Esophagus squamous epithelium (tissue), 5 donors: ENCODE results near the gene ATG4B. TPM values are rescaled to one million over a fixed set of nuclear protein-coding genes. Genes with fewer than 3 reads are reported as not detected.

ENCODE experiments used
- DNase-seq: peaks from one replicate; lab custom pipeline; 2025; lab: John Stamatoyannopoulos, UW
- H3K27ac ChIP-seq, 4 donors: fragments of 200-600 bp; sonication (generic); one replicate each; pipeline ENCODE4 v1.5.1; 2016 to 2019; ENCODE audit warnings: mild to moderate bottlenecking in 1 of 4
- H3K27me3 ChIP-seq, 4 donors: fragments of 200-600 bp; sonication (generic); 1 replicate in 3 of 4; 2 replicates in 1 of 4; pipeline versions ENCODE4 v1.5.1 to v1.6.0; 2017 to 2021; ENCODE audit warnings: antibody characterized with exemption in 1 of 4
- H3K36me3 ChIP-seq, 3 donors: fragments of 200-600 bp; sonication (generic); one replicate each; pipeline ENCODE4 v1.5.1; 2016 to 2019
- H3K4me1 ChIP-seq, 3 donors: fragments of 200-600 bp; sonication (generic); one replicate each; pipeline ENCODE4 v1.5.1; 2017 to 2019
- H3K4me3 ChIP-seq, 4 donors: fragments of 200-600 bp; sonication (generic); 1 replicate in 3 of 4; 2 replicates in 1 of 4; pipeline ENCODE4 v1.5.1; 2016 to 2019; ENCODE audit warnings: mild to moderate bottlenecking in 2 of 4, moderate library complexity in 1 of 4
- H3K9me3 ChIP-seq, 3 donors: fragments of 200-600 bp; sonication (generic); one replicate each; pipeline ENCODE4 v1.5.1; 2016 to 2019
- CTCF ChIP-seq, 6 experiments: fragments of 450-650 bp in 4 of 6; fragments of 200-600 bp in 2 of 6; sonication (generic) in 2 of 6; IDR thresholded peaks; one replicate each; pipeline ENCODE4 v1.5.1; 2016 to 2019; ENCODE audit warnings: antibody characterized with exemption in 6 of 6, mild to moderate bottlenecking in 4 of 6, moderate library complexity in 4 of 6
- POLR2A ChIP-seq, 4 donors: fragments of 450-650 bp; IDR thresholded peaks; one replicate each; pipeline ENCODE4 v1.6.1; 2017; ENCODE audit warnings: antibody characterized with exemption in 4 of 4, mild to moderate bottlenecking in 4 of 4, moderate library complexity in 3 of 4
- WGBS, 2 donors: methylation state at CpG; one replicate each; pipeline ENCODE4 v1.1.5; 2018; 5-methylcytosine and 5-hydroxymethylcytosine counted together
- intact Hi-C: fragments of 100-400 bp; cut with DNase I; formaldehyde crosslinking; loops from one replicate; pipeline ENCODE4 v1.15.0; 2022
- total RNA-seq, 4 donors: library from RNA; depleted of rRNA; stranded (reverse); fragments of >200 nt; gene quantifications; one replicate each; pipeline ENCODE4 v1.1.0, GENCODE V29; 2016
- donor health status: DM: yes; HTN: yes; CAD: no.

The ATG4B gene
- total RNA-seq, 4 donors from 2014 or later = 33.0 to 60.9 (median 45.6) TPM

GRCh38 chr2:241721852-241722251 is 84.4 kb downstream of the ATG4B start:
- H3K36me3 ChIP-seq = peaks cover 13 to 97% (median 13%) of the 10 kb centered on the region in 3 donors

GRCh38 chr2:241722896-241723454 is 85.5 kb downstream of the ATG4B start:
- Histone ChIP-seq H3K27me3 (no peaks in the 10 kb centered on the region), H3K4me3 (no peak overlapping the region), H3K9me3 (no peaks in the 10 kb centered on the region), H3K27ac (no peak overlapping the region), H3K4me1 (no peaks in the 10 kb centered on the region), H3K36me3 (peaks cover 13 to 94% (median 13%) of the 10 kb centered on the region in 3 donors)
- TF ChIP-seq POLR2A (IDR thresholded peaks at IDR 0.05) (no peak), CTCF (IDR thresholded peaks at IDR 0.05) (no peak)
- WGBS, 2 donors = 93 to 97% methylated on average over 6 to 17 of the region's 21 CpGs
- intact Hi-C loops = no loop called here
- no peak for DNase-seq

More at GRCh38 chr2:241721852-241722251, 84.4 kb downstream of the ATG4B start:
- no peaks in the 10 kb centered on the region for H3K27me3 ChIP-seq
- H3K9me3 ChIP-seq = no peaks in the 10 kb centered on the region
- no peak overlapping the region for H3K27ac ChIP-seq
- WGBS, 2 donors = 91 to 93% methylated on average over 9 to 12 of the region's 12 CpGs
- DNase-seq = no peak
- TF ChIP-seq POLR2A (IDR thresholded peaks at IDR 0.05) (no peak), CTCF (IDR thresholded peaks at IDR 0.05) (no peak)
- intact Hi-C loops = no loop called here
- no peak overlapping the region for H3K4me3 ChIP-seq
- H3K4me1 ChIP-seq = no peaks in the 10 kb centered on the region

Other genes with a start within 250 kb of the ATG4B start
- 100 to 1,000 TPM; 137 to 156 (median 140) TPM for gene STK25, start 129.1 kb upstream of the ATG4B start, total RNA-seq
- 10 to 100 TPM; 35.5 to 57.1 (median 51.2) TPM for gene BOK, start 78.9 kb upstream of the ATG4B start, total RNA-seq
- 10 to 100 TPM; 40.7 to 53.2 (median 46.4) TPM for gene THAP4, start 535 bp upstream of the ATG4B start, total RNA-seq
- gene DTYMK, start 49.1 kb downstream of the ATG4B start, total RNA-seq = 10 to 100 TPM; 14.6 to 40.3 (median 21.9) TPM
- gene ING5, start 64.3 kb downstream of the ATG4B start, total RNA-seq = 10 to 100 TPM; 10.4 to 39.3 (median 18.8) TPM
- gene D2HGDH, start 96.9 kb downstream of the ATG4B start, total RNA-seq = 10 to 100 TPM; 16.9 to 33.4 (median 23.6) TPM
- gene GAL3ST2, start 139.1 kb downstream of the ATG4B start, total RNA-seq = under 1 TPM in 1 of 4 donors, not detected in 3; 0.38 TPM
- not detected for gene NEU4, start 171.5 kb downstream of the ATG4B start, total RNA-seq
- gene PDCD1, start 221.2 kb downstream of the ATG4B start, total RNA-seq = 1 to 10 TPM; 1.2 to 2.5 (median 1.5) TPM
- under 1 TPM in 2 of 4 donors, not detected in 2; 0.12 to 0.19 TPM for gene RTP5, start 232.0 kb downstream of the ATG4B start, total RNA-seq